Measurements from ENCODE around the gene RCOR3.
"Not testable (repeated sequence)": the region's sequence is repeated elsewhere in the genome, so short reads cannot be mapped to it uniquely, and the experiment has no call there.

RCOR3 gene

DNA sequence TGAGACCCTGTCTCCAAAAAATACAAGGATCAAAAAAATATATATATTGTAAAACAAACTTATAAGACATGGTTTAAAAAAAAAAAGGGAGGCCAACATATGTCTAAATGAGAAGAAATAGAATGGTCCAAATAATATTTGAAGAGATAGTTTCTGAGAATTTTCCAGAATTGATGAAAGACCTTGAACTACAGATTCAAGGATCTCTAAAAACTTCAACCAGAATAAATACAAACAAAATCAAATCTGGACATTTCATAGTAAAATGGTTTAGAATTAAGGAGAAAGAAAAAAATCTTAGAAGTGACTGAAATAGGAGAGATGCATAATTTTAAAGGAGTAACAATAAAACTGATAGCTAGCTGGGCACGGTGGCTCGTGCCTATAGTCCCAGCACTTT lies 45.5 kb upstream of the RCOR3 start:
- Histone ChIP-seq H3K9me3 (ENCODE audit: insufficient read depth, low read length) (no peaks in the 10 kb centered on the region), H3K79me2 (ENCODE audit: insufficient read depth, low read length) (no peaks in the 10 kb centered on the region), H3K27me3 (ENCODE audit: low read length) (no peaks in the 10 kb centered on the region), H3K9ac (ENCODE audit: low read length) (no peak overlapping the region), H3K4me2 (ENCODE audit: low read depth, low read length, poor library complexity, severe bottlenecking) (no peak overlapping the region), H3K4me3 (ENCODE audit: insufficient read depth, low read length, poor library complexity, severe bottlenecking) (no peak overlapping the region), H3K36me3 (ENCODE audit: low read length) (no peaks in the 10 kb centered on the region), H3K27ac (ENCODE audit: low read depth, low read length) (no peak overlapping the region), H4K20me1 (ENCODE audit: low read depth, low read length) (no peaks in the 10 kb centered on the region), H2AFZ (ENCODE audit: low read depth, low read length, severe bottlenecking) (no peak overlapping the region), H3F3A (ENCODE audit: insufficient read depth) (no peaks in the 10 kb centered on the region), H3K9me2 (replicated peaks; ENCODE audit: insufficient read depth, low read length) (no peaks in the 10 kb centered on the region)
- TF ChIP-seq EZH2phosphoT487 (conservative IDR thresholded peaks at IDR 0.05; ENCODE audit: low read length) (no peak), CTCF (IDR thresholded peaks at IDR 0.05; ENCODE audit: insufficient read depth, low read length, poor library complexity, severe bottlenecking) (no peak)

DNA sequence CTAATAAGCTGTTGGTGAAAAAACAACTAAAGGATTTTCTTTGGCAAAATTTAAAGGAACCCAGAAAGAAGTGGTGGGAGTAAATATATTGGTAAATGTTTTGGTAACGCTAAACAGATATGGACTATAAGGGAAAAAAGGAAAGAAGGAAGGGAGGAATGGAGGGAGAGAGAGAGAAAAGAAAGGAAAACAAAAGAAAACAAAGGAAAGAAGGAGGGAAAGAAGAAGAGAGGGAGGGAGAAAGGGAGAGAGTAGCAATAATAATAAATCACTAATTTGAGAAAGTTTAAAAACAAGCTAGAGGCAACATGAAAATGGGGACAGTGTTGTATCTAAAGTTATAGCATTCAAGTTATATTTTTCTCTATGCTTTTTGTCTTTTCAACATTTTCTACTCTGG lies 43.6 kb upstream of the RCOR3 start:
- Histone ChIP-seq H3K9me3 (ENCODE audit: insufficient read depth, low read length) (no peaks in the 10 kb centered on the region), H3K9ac (ENCODE audit: low read length) (no peak overlapping the region), H3F3A (ENCODE audit: insufficient read depth) (no peaks in the 10 kb centered on the region), H3K4me2 (ENCODE audit: low read depth, low read length, poor library complexity, severe bottlenecking) (no peak overlapping the region), H3K27ac (ENCODE audit: low read depth, low read length) (no peak overlapping the region), H3K27me3 (ENCODE audit: low read length) (no peaks in the 10 kb centered on the region), H3K4me3 (ENCODE audit: insufficient read depth, low read length, poor library complexity, severe bottlenecking) (no peak overlapping the region), H3K36me3 (ENCODE audit: low read length) (no peaks in the 10 kb centered on the region), H2AFZ (ENCODE audit: low read depth, low read length, severe bottlenecking) (no peak overlapping the region), H3K79me2 (ENCODE audit: insufficient read depth, low read length) (no peaks in the 10 kb centered on the region), H3K9me2 (replicated peaks; ENCODE audit: insufficient read depth, low read length) (no peaks in the 10 kb centered on the region), H4K20me1 (ENCODE audit: low read depth, low read length) (no peaks in the 10 kb centered on the region)
- TF ChIP-seq EZH2phosphoT487 (conservative IDR thresholded peaks at IDR 0.05; ENCODE audit: low read length), result no peak
- no peak for TF ChIP-seq CTCF (IDR thresholded peaks at IDR 0.05; ENCODE audit: insufficient read depth, low read length, poor library complexity, severe bottlenecking)

- no peak overlapping the region for H2AFZ ChIP-seq (ENCODE audit: low read depth, low read length, severe bottlenecking)
- H3K27me3 ChIP-seq (ENCODE audit: low read length), result no peaks in the 10 kb centered on the region
- H3K27ac ChIP-seq (ENCODE audit: low read depth, low read length), result no peak overlapping the region
- H3K36me3 ChIP-seq (ENCODE audit: low read length), result no peaks in the 10 kb centered on the region
- H3K9me2 ChIP-seq (replicated peaks; ENCODE audit: insufficient read depth, low read length), result no peaks in the 10 kb centered on the region
- H3K9ac ChIP-seq (ENCODE audit: low read length), result no peak overlapping the region
- H4K20me1 ChIP-seq (ENCODE audit: low read depth, low read length), result no peaks in the 10 kb centered on the region
- H3F3A ChIP-seq (ENCODE audit: insufficient read depth), result no peaks in the 10 kb centered on the region
- H3K4me3 ChIP-seq (ENCODE audit: insufficient read depth, low read length, poor library complexity, severe bottlenecking), result no peak overlapping the region
- no peak overlapping the region for H3K4me2 ChIP-seq (ENCODE audit: low read depth, low read length, poor library complexity, severe bottlenecking)
- no peak for TF ChIP-seq EZH2phosphoT487 (conservative IDR thresholded peaks at IDR 0.05; ENCODE audit: low read length)
- no peak for TF ChIP-seq CTCF (IDR thresholded peaks at IDR 0.05; ENCODE audit: insufficient read depth, low read length, poor library complexity, severe bottlenecking)
- no peaks in the 10 kb centered on the region for H3K79me2 ChIP-seq (ENCODE audit: insufficient read depth, low read length)
- no peaks in the 10 kb centered on the region for H3K9me3 ChIP-seq (ENCODE audit: insufficient read depth, low read length)
Observed at GRCh38 chr1:211217392-211217791, 41.8 kb upstream of the RCOR3 start.

GRCh38 chr1:211222469-211223234 lies 36.5 kb upstream of the RCOR3 start:
- not testable (repeated sequence) for H3K27ac ChIP-seq (ENCODE audit: low read depth, low read length); H2AFZ ChIP-seq (ENCODE audit: low read depth, low read length, severe bottlenecking)

GRCh38 chr1:211228573-211229364 lies 30.4 kb upstream of the RCOR3 start:
- H3K27me3 ChIP-seq (ENCODE audit: low read length); H2AFZ ChIP-seq (ENCODE audit: low read depth, low read length, severe bottlenecking); H3K9me3 ChIP-seq (ENCODE audit: insufficient read depth, low read length); H4K20me1 ChIP-seq (ENCODE audit: low read depth, low read length); H3F3A ChIP-seq (ENCODE audit: insufficient read depth); H3K9ac ChIP-seq (ENCODE audit: low read length); H3K79me2 ChIP-seq (ENCODE audit: insufficient read depth, low read length); H3K27ac ChIP-seq (ENCODE audit: low read depth, low read length); H3K4me2 ChIP-seq (ENCODE audit: low read depth, low read length, poor library complexity, severe bottlenecking); H3K36me3 ChIP-seq (ENCODE audit: low read length); H3K4me3 ChIP-seq (ENCODE audit: insufficient read depth, low read length, poor library complexity, severe bottlenecking); H3K9me2 ChIP-seq (replicated peaks; ENCODE audit: insufficient read depth, low read length): not testable (repeated sequence)

More at GRCh38 chr1:211222469-211223234, 36.5 kb upstream of the RCOR3 start:
- not testable (repeated sequence) for H3K4me2 ChIP-seq (ENCODE audit: low read depth, low read length, poor library complexity, severe bottlenecking); H4K20me1 ChIP-seq (ENCODE audit: low read depth, low read length); H3K79me2 ChIP-seq (ENCODE audit: insufficient read depth, low read length); H3K9ac ChIP-seq (ENCODE audit: low read length); H3K36me3 ChIP-seq (ENCODE audit: low read length); H3K4me3 ChIP-seq (ENCODE audit: insufficient read depth, low read length, poor library complexity, severe bottlenecking); H3K9me3 ChIP-seq (ENCODE audit: insufficient read depth, low read length); H3K27me3 ChIP-seq (ENCODE audit: low read length); H3K9me2 ChIP-seq (replicated peaks; ENCODE audit: insufficient read depth, low read length); H3F3A ChIP-seq (ENCODE audit: insufficient read depth)

Measured in SU-DHL-6 (cell line).